Measurements from ENCODE around the gene IFFO2.
"Not testable (repeated sequence)": the region's sequence is repeated elsewhere in the genome, so short reads cannot be mapped to it uniquely, and the experiment has no call there.

- TF ChIP-seq POLR2AphosphoS5 (IDR thresholded peaks at IDR 0.05; ENCODE audit: low read depth, low read length); POLR2A (IDR thresholded peaks at IDR 0.05; ENCODE audit: low read depth, low read length); SPI1 (IDR thresholded peaks at IDR 0.05; ENCODE audit: low read depth, low read length); TAF1 (IDR thresholded peaks at IDR 0.05; ENCODE audit: low read depth, low read length); PAX5 (IDR thresholded peaks at IDR 0.05; ENCODE audit: insufficient read depth, low read length, severe bottlenecking); POU2F2 (IDR thresholded peaks at IDR 0.05; ENCODE audit: low read depth, low read length): not testable (repeated sequence)
These were observed 85.9 kb downstream of the IFFO2 start for GRCh38 chr1:18870595-18870865.

Measured in GM12891 (cell line).